ENCODE data around the gene SLC19A1. TPM values are rescaled to one million over a fixed set of nuclear protein-coding genes. Genes with fewer than 3 reads are reported as not detected.

SLC19A1 gene
- total RNA-seq, 2 donors from 2014 or later, result 23.3 to 110 TPM

GRCh38 chr21:45541221-45542039 is 810 bp downstream of the SLC19A1 start:
- H3K4me1 Mint-ChIP-seq (ENCODE audit: low read depth in 2 of 2), result peaks cover 0 to 11% of the 10 kb centered on the region in 2 donors
- no peaks in the 10 kb centered on the region for H3K9me3 Mint-ChIP-seq
- H3K27me3 Mint-ChIP-seq, result no peaks in the 10 kb centered on the region
- ATAC-seq (peak; percentile 77 to 85), DNase-seq (ENCODE audit: low spot score) (peak; percentile 82)
- H3K27ac Mint-ChIP-seq, result peak overlapping the region in 1 of 2 donors; percentile 61
- peak overlapping the region; percentile 84 for H3K4me3 Mint-ChIP-seq
- no peaks in the 10 kb centered on the region for H3K36me3 Mint-ChIP-seq

GRCh38 chr21:45540601-45540970 is 1.7 kb downstream of the SLC19A1 start:
- H3K4me3 Mint-ChIP-seq, result peak overlapping the region; percentile 84
- no peaks in the 10 kb centered on the region for H3K27me3 Mint-ChIP-seq
- H3K9me3 Mint-ChIP-seq, result no peaks in the 10 kb centered on the region
- ATAC-seq, result no peak
- no peak for DNase-seq (ENCODE audit: low spot score)
- peaks cover 4 to 11% of the 10 kb centered on the region in 2 donors for H3K4me1 Mint-ChIP-seq (ENCODE audit: low read depth in 2 of 2)
- H3K27ac Mint-ChIP-seq, result peak overlapping the region in 1 of 2 donors; percentile 61
- H3K36me3 Mint-ChIP-seq, result no peaks in the 10 kb centered on the region

- H3K4me1 Mint-ChIP-seq (ENCODE audit: low read depth in 2 of 2), result peaks cover 6 to 11% of the 10 kb centered on the region in 2 donors
- no peaks in the 10 kb centered on the region for H3K27me3 Mint-ChIP-seq
- H3K27ac Mint-ChIP-seq, result peak overlapping the region in 1 of 2 donors; percentile 53
- no peak for DNase-seq (ENCODE audit: low spot score)
- no peaks in the 10 kb centered on the region for H3K36me3 Mint-ChIP-seq
- peak overlapping the region; percentile 84 for H3K4me3 Mint-ChIP-seq
- no peaks in the 10 kb centered on the region for H3K9me3 Mint-ChIP-seq
- no peak for ATAC-seq
These were observed 2.2 kb downstream of the SLC19A1 start for GRCh38 chr21:45539796-45540600.

- Mint-ChIP-seq H3K27ac (no peak overlapping the region), H3K9me3 (no peaks in the 10 kb centered on the region), H3K4me3 (no peak overlapping the region), H3K4me1 (ENCODE audit: low read depth in 2 of 2) (peaks cover 6 to 11% of the 10 kb centered on the region in 2 donors), H3K36me3 (no peaks in the 10 kb centered on the region), H3K27me3 (no peaks in the 10 kb centered on the region)
- ATAC-seq (no peak), DNase-seq (ENCODE audit: low spot score) (peak; percentile 60)
These were observed 3.0 kb downstream of the SLC19A1 start for GRCh38 chr21:45539046-45539795.

- Mint-ChIP-seq H3K4me3 (no peak overlapping the region), H3K36me3 (no peaks in the 10 kb centered on the region), H3K4me1 (ENCODE audit: low read depth in 2 of 2) (peaks cover 6 to 11% of the 10 kb centered on the region in 2 donors), H3K27ac (no peak overlapping the region), H3K27me3 (no peaks in the 10 kb centered on the region), H3K9me3 (no peaks in the 10 kb centered on the region)
- DNase-seq (ENCODE audit: low spot score), result peak; percentile 63
- ATAC-seq, result no peak
These were observed 3.7 kb downstream of the SLC19A1 start for GRCh38 chr21:45538381-45539045.

- Mint-ChIP-seq H3K36me3 (no peaks in the 10 kb centered on the region), H3K4me1 (ENCODE audit: low read depth in 2 of 2) (peaks cover 6 to 11% of the 10 kb centered on the region in 2 donors), H3K9me3 (no peaks in the 10 kb centered on the region), H3K27ac (no peak overlapping the region), H3K4me3 (no peak overlapping the region), H3K27me3 (no peaks in the 10 kb centered on the region)
- ATAC-seq (no peak), DNase-seq (ENCODE audit: low spot score) (no peak)
These were observed 4.4 kb downstream of the SLC19A1 start for GRCh38 chr21:45537746-45538291.

- Mint-ChIP-seq H3K9me3 (no peaks in the 10 kb centered on the region), H3K36me3 (no peaks in the 10 kb centered on the region), H3K27me3 (no peaks in the 10 kb centered on the region), H3K4me3 (no peak overlapping the region), H3K4me1 (ENCODE audit: low read depth in 2 of 2) (peaks cover 9 to 11% of the 10 kb centered on the region in 2 donors), H3K27ac (no peak overlapping the region)
- DNase-seq (ENCODE audit: low spot score) (peak; percentile 61), ATAC-seq (no peak)
These were observed 5.0 kb downstream of the SLC19A1 start for GRCh38 chr21:45537111-45537745.

GRCh38 chr21:45536301-45537081 is 5.7 kb downstream of the SLC19A1 start:
- no peak overlapping the region for H3K27ac Mint-ChIP-seq

GRCh38 chr21:45535341-45536081 is 6.7 kb downstream of the SLC19A1 start:
- Mint-ChIP-seq H3K27ac (no peak overlapping the region), H3K4me3 (no peak overlapping the region), H3K4me1 (ENCODE audit: low read depth in 2 of 2) (peaks cover 6 to 9% of the 10 kb centered on the region in 2 donors), H3K27me3 (no peaks in the 10 kb centered on the region), H3K36me3 (no peaks in the 10 kb centered on the region), H3K9me3 (no peaks in the 10 kb centered on the region)
- DNase-seq (ENCODE audit: low spot score) (peak; percentile 55), ATAC-seq (no peak)

More at GRCh38 chr21:45536301-45537081, 5.7 kb downstream of the SLC19A1 start:
- Mint-ChIP-seq H3K4me3 (no peak overlapping the region), H3K4me1 (ENCODE audit: low read depth in 2 of 2) (peaks cover 9 to 11% of the 10 kb centered on the region in 2 donors), H3K27me3 (no peaks in the 10 kb centered on the region), H3K9me3 (no peaks in the 10 kb centered on the region), H3K36me3 (no peaks in the 10 kb centered on the region)
- DNase-seq (ENCODE audit: low spot score) (peak; percentile 58), ATAC-seq (no peak)

GRCh38 chr21:45534636-45535331 is 7.5 kb downstream of the SLC19A1 start:
- Mint-ChIP-seq H3K36me3 (no peaks in the 10 kb centered on the region), H3K27ac (no peak overlapping the region), H3K4me3 (no peak overlapping the region), H3K9me3 (no peaks in the 10 kb centered on the region), H3K4me1 (ENCODE audit: low read depth in 2 of 2) (peaks cover 0 to 9% of the 10 kb centered on the region in 2 donors), H3K27me3 (no peaks in the 10 kb centered on the region)
- ATAC-seq (no peak), DNase-seq (ENCODE audit: low spot score) (peak; percentile 49)

All from natural killer cell treated with Interleukin-12 subunit alpha and Interleukin-12 subunit beta and Interleukin-15 and Interleukin-18, amount 100 ng/mL, for 72 hours (primary cell).